Testis (tissue), 3 donors: ENCODE results near the gene ANKRD44. TPM values are rescaled to one million over a fixed set of nuclear protein-coding genes. Genes with fewer than 3 reads are reported as not detected.

Experiments used
- DNase-seq: peaks from one replicate; pipeline ENCODE4 v3.0.0-alpha.2; 2019
- H3K27ac ChIP-seq, 2 donors: fragments of 200-600 bp; sonication (generic); one replicate each; pipeline ENCODE4 v1.5.1; 2019
- H3K27me3 ChIP-seq: fragments of 200-600 bp; sonication (generic); one replicate; pipeline ENCODE4 v1.5.1; 2019
- H3K36me3 ChIP-seq: fragments of 200-600 bp; sonication (generic); one replicate; pipeline ENCODE4 v1.5.1; 2017; ENCODE audit warnings: low read depth; ENCODE audit errors: missing control alignments
- H3K4me1 ChIP-seq: fragments of 200-600 bp; sonication (generic); one replicate; pipeline ENCODE4 v1.5.1; 2019
- H3K4me3 ChIP-seq, 2 donors: fragments of 200-600 bp; sonication (generic); one replicate each; pipeline ENCODE4 v1.5.1; 2017 to 2019
- H3K9me3 ChIP-seq: fragments of 200-600 bp; sonication (generic); one replicate; pipeline ENCODE4 v1.5.1; 2017
- POLR2A ChIP-seq: fragments of 450-650 bp; IDR thresholded peaks from one replicate; pipeline ENCODE4 v1.6.1; 2017; ENCODE audit warnings: antibody characterized with exemption, mild to moderate bottlenecking, moderate library complexity
- WGBS, 2 donors: methylation state at CpG; one replicate each; pipeline ENCODE4 v1.1.5; 2018; 5-methylcytosine and 5-hydroxymethylcytosine counted together
- intact Hi-C: fragments of 100-400 bp; cut with DNase I; formaldehyde crosslinking; loops from one replicate; pipeline ENCODE4 v1.15.1; 2023; ENCODE audit warnings: low total_unique reads
- polyA plus RNA-seq: library from polyadenylated mRNA; stranded (reverse); fragments of 350-450 nt; fragmentation: Illumina TruSeq; extraction: RNeasy Lipid Tissue Mini Kit (QIAGEN cat#74804); gene quantifications from one replicate; pipeline ENCODE4 v1.2.3, GENCODE V29; 2014; ENCODE audit warnings: low read depth, low replicate concordance; ENCODE audit not compliant: insufficient read depth
- total RNA-seq, 2 donors: library from RNA; depleted of rRNA; stranded (reverse); fragments of >200 nt; gene quantifications; one replicate each; pipeline ENCODE4 v1.2.3, GENCODE V29; 2016
- TF ChIP-seq, protein P1 (sequence below), 3 experiments: fragments of 450-650 bp in 2 of 3; fragments of 200-600 bp in 1 of 3; sonication (generic) in 1 of 3; IDR thresholded peaks; one replicate each; pipeline ENCODE4 v1.5.1; 2016 to 2019; ENCODE audit warnings: antibody characterized with exemption in 3 of 3, mild to moderate bottlenecking in 2 of 3, moderate library complexity in 1 of 3

Gene ANKRD44
- total and polyA plus RNA-seq, 3 donors from 2014 or later = 11.2 to 14.5 (median 11.5) TPM

DNA sequence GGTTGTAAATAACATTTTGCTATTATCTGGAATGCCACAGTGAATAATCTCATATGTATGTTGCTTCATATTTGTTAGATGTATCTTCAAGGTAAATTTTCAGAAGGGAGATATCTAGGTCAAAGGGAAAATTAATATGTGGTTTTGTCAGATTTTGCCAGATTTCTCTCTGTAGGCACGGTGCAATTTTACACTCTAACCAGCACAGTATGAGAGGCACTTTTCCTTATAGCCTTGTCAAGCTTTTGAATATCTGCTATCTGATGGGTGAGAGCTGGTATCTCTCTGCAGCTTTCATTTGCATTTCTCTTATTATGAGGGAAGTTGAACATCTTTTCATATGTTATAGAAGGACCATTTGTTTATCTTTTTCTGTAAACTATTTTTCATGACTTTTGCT lies 208.3 kb downstream of the ANKRD44 start:
- Histone ChIP-seq H3K36me3 (no peaks in the 10 kb centered on the region), H3K4me3 (no peak overlapping the region), H3K27me3 (no peaks in the 10 kb centered on the region), H3K4me1 (peaks cover 3% of the 10 kb centered on the region), H3K27ac (no peak overlapping the region), H3K9me3 (no peaks in the 10 kb centered on the region)
- TF ChIP-seq, protein P1, sequence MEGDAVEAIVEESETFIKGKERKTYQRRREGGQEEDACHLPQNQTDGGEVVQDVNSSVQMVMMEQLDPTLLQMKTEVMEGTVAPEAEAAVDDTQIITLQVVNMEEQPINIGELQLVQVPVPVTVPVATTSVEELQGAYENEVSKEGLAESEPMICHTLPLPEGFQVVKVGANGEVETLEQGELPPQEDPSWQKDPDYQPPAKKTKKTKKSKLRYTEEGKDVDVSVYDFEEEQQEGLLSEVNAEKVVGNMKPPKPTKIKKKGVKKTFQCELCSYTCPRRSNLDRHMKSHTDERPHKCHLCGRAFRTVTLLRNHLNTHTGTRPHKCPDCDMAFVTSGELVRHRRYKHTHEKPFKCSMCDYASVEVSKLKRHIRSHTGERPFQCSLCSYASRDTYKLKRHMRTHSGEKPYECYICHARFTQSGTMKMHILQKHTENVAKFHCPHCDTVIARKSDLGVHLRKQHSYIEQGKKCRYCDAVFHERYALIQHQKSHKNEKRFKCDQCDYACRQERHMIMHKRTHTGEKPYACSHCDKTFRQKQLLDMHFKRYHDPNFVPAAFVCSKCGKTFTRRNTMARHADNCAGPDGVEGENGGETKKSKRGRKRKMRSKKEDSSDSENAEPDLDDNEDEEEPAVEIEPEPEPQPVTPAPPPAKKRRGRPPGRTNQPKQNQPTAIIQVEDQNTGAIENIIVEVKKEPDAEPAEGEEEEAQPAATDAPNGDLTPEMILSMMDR (IDR thresholded peaks at IDR 0.05) = no peak
- no peak for TF ChIP-seq POLR2A
- DNase-seq = no peak
- intact Hi-C loops = no loop called here
- WGBS, 2 donors = 82 to 97% methylated on average over 1 of the region's 1 CpG

DNA sequence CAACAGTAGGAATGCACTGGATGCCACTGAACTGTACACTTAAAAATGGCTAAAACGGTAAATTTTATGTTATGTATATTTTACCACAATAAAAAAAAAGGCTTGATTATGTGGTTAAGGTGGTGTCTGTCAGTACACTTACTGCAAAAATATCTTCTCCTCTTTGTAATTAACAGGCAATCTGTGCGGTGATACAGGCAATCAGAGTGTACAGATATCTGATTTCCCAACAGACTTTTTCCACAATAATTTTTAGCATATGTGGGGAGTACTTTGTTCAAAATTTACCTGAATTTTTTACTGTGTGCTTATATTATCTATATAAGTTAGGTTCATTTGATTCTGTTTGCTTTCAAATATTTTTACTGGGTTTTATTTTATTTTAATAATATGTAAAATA lies 209.1 kb downstream of the ANKRD44 start:
- no peaks in the 10 kb centered on the region for H3K27me3 ChIP-seq
- intact Hi-C loops = no loop called here
- H3K4me1 ChIP-seq = peaks cover 3% of the 10 kb centered on the region
- WGBS, 2 donors = 94% methylated on average over 2 of the region's 2 CpGs
- no peaks in the 10 kb centered on the region for H3K36me3 ChIP-seq
- no peaks in the 10 kb centered on the region for H3K9me3 ChIP-seq
- H3K27ac ChIP-seq = no peak overlapping the region
- no peak overlapping the region for H3K4me3 ChIP-seq
- TF ChIP-seq, protein P1 (IDR thresholded peaks at IDR 0.05) = no peak
- TF ChIP-seq POLR2A = no peak
- DNase-seq = no peak

DNA sequence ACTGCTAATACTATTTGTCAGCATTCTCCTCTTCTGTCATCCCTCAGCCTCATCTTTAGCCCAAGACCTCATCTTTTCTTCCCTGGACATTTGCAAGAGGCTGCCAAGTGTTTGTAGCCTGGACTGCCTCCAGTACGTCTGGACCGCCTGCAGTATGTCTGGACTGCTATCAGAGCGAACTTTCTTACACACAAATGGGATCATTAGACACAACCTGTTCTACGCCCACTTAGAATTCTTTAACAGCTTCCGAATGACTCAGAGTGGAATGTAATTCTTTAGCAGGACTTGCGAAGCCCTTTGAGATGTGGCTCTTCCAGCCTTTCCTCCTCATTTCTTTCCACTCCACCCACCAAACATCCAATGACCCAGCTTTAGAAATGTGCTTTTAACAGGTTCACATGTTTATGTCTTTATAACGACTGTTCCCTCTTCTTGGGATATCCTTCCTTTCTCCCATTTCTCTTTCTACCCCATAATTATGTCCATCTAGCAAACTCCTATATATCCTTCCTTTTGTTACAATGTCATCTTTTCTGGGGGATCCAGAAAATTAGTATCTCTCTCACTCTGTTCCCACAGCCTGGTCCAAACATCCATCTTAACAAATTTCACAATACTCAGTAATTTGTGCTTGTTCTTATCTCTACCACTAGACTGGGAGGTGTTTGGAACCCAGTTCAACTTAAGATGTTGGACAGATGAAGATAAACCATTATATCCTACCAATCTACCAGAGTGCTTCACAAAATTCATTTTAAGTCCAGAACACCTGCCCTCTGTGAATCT lies 212.8 kb downstream of the ANKRD44 start:
- Histone ChIP-seq H3K36me3 (no peaks in the 10 kb centered on the region), H3K4me1 (peaks cover 3% of the 10 kb centered on the region), H3K27me3 (no peaks in the 10 kb centered on the region), H3K27ac (peak overlapping the region in 1 of 2 donors; percentile 54), H3K4me3 (no peak overlapping the region), H3K9me3 (no peaks in the 10 kb centered on the region)
- intact Hi-C loops = no loop called here
- no peak for TF ChIP-seq POLR2A
- TF ChIP-seq, protein P1 (IDR thresholded peaks at IDR 0.05) = no peak
- WGBS, 2 donors = 62 to 73% methylated on average over 7 of the region's 7 CpGs
- DNase-seq = peak; percentile 52

DNA sequence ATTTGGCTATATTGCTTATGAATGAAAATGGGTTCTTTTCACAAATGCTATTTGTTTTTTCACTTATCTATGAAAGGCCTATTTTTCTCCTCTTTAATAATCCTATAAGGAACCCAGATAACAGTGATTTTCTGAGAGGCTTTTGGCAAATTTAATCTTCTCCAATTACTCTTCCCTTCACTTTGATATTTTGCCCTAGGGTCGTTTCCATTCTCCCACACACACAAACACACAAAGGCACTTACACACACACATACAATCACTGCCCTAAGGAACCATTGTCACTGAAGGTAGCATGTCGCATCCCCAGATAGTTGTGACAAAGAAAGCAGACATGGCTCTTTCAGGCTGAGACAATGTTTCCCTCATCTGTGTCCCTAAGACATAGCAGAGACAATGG lies 213.9 kb downstream of the ANKRD44 start:
- H3K27ac ChIP-seq = peak overlapping the region in 1 of 2 donors; percentile 33
- H3K4me3 ChIP-seq = no peak overlapping the region
- 68% methylated on average over 2 of the region's 2 CpGs for whole genome bisulfite sequencing, 2 donors
- no peaks in the 10 kb centered on the region for H3K27me3 ChIP-seq
- H3K9me3 ChIP-seq = no peaks in the 10 kb centered on the region
- H3K36me3 ChIP-seq = no peaks in the 10 kb centered on the region
- H3K4me1 ChIP-seq = peaks cover 3% of the 10 kb centered on the region
- TF ChIP-seq, protein P1 (IDR thresholded peaks at IDR 0.05) = no peak
- TF ChIP-seq POLR2A = no peak
- intact Hi-C loops = no loop called here
- no peak for DNase-seq

DNA sequence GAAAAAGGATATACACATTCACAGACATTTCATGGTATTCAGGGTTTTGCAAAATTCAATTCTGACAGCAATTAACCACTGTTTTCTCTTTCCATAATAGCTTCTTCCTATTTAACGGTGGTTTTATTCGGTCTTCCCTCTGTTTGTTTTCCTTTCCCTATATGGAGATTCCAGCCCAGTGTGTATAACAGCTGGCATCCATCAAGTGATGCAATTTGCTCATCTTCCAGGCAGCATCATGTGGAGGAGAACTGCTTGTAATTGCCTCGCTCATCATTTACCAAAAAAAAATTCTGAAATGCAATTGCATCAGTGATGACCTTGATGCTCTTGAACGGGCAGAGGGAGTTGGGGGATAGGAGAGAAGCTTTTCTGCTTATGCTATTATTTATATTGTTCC lies 218.1 kb downstream of the ANKRD44 start:
- TF ChIP-seq, protein P1 (IDR thresholded peaks at IDR 0.05) = no peak
- no peak for TF ChIP-seq POLR2A
- peak; percentile 48 for DNase-seq
- Histone ChIP-seq H3K4me1 (no peaks in the 10 kb centered on the region), H3K27me3 (no peaks in the 10 kb centered on the region), H3K27ac (no peak overlapping the region), H3K9me3 (no peaks in the 10 kb centered on the region), H3K4me3 (no peak overlapping the region), H3K36me3 (no peaks in the 10 kb centered on the region)
- 31 to 39% methylated on average over 4 of the region's 4 CpGs for WGBS, 2 donors
- intact Hi-C loops = no loop called here
